HG03442 (cell line): ENCODE data around the gene DTNB.

ENCODE experiments used
- ATAC-seq: cut with Tn5 transposase; IDR thresholded peaks from one replicate; pipeline ENCODE4 v1.9.1; 2021; ENCODE audit warnings: mild to moderate bottlenecking, moderate library complexity; ENCODE audit not compliant: unreplicated experiment

The DTNB gene

DNA sequence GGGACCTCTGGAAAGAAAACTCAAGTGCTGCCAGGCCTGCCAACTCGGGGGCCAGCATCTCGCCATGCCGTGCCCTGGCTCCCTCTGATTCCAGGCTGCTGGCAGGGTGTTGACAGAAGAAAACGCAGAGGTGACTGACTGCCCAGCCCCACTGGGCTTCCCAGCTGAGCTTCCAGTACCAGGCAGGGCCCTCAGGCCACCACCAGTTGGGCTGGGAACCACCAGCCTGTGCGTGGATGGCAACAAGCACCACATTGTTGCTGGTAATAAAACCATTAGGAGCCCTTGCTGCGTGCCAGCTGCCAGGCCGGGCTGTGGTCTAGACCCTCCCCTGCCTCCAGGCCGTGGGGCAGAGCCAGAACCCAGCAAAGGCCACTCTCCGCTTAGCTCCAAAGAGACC is 340.8 kb downstream of the DTNB start:
- ATAC-seq = no peak

DNA sequence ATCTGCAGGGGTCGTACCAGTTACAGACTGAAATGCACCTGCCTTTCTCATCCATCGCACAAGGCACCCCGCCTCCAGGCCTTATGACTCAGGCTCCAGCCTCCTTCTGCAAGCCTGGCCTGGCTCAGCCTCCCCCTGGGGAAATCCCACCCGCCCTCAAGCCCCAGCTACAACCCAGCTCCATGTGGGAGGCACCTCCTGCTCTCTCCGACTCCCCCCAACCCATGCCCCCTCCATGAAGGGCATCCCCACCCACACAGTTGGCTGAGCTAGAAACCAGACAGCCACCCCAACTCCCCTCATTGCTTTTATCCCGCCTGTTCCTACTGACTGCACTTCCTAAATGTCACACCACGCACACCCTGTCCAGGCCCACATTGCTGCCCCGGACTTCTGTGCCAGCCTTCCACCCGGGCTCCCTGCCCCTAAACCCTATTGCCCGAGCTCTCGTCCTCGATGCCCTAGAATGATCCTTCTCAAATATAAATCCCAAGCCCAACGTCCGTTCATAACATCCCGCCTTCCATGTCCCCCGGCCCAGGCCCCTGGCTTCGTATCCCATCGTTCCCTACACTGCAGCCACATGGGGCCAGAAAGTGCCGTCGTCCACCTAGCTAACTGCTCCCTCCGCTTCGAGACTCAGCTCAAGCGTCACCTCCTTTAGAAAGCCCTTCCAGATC is 341.6 kb downstream of the DTNB start:
- ATAC-seq = no peak

DNA sequence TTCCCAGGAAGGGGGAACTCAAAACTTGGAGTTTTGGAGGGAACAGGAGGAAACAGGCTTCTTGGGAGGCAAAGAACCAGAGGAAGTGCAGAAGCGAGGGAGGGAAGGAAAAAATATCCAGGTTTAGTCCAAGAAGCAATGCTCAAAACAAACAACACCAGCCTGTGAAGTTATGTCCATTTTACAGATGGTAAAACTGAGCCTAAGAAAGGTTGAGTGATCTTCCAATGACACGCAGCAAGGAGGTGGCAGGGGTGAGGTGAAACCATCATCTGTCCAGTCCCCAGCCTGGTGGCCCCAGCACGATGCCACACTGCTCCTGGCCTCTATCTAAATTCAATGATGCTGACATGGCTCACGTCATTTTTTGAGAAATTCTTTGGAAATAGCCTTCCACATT is 342.4 kb downstream of the DTNB start:
- ATAC-seq = no peak

DNA sequence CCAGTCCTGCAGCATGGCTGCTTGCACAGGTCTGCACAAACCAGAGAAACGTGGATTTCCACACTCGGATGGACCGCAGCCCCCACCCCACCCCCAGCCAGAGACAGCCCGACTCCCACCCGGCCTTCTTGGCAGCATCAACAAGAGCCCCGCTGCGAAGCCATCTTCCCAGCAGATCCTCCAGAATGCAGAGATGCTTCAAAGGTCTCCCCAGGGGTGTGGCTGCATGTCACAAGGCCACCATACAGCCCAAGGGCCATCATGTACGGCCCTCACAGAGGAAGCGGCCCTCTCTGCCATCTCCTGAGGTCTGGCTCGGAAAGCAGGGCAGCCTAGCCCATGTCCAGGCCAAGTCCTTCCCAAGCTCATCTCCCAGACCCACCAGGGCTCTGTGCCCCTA is 343.1 kb downstream of the DTNB start:
- ATAC-seq = no peak

DNA sequence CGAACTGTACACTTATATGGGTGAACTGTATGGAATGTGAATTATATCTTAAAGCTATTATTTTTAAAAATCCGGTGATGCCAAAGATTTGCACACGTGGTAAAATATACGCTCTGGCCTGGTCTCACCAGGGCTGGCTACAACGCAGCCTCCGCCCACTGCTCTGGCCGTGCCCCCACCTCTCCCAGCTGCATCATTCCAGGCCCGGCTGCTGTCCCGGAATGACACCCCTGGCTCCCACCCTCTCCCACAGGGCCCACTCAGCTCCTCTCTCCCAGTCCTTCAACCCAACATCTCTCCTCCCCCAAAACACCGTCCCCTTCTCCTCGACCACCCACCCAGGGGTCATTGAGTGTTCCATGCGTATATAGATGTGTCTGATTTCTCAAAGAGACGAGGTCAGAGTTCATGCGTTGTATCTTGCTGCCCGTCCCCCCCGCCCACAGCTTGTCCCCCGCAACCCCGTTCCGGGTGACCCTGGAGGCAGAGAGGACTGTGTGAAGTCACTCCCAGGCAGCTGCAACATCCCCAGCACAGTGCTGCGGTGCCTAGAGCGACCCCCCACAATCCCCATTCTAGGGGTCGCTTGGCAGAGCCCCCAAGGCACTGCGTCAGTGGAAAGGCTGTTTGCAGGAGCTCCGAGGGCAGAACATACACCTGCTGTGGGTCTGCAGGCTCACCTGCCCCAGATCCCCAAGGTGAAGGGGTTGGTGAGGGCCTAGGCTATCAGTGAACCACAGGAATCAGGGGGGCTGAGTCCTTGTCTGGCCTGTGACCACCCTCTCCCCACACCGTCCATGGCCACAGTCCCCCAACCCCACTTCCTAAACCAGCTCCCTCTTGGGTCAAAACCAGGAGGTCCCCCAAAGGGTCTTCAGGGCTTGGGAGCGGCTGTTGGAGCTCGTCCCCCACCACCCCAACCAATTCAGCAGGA is 345.0 kb downstream of the DTNB start:
- no peak for ATAC-seq
